Limb (tissue), 2 donors: ENCODE results near the gene CNTNAP2.
A peak's percentile ranks its signal among the peaks of the same experiment; 100 is the strongest.

Experiments used
- DNase-seq, 2 donors: peaks; one replicate each; pipeline ENCODE4 v3.0.0-alpha.2; 2016; ENCODE audit errors: extremely low spot score in 2 of 2

The CNTNAP2 gene

GRCh38 chr7:147809786-147810185, 1693.2 kb downstream of the CNTNAP2 start:
- DNase-seq = peak in 1 of 2 donors; percentile 8

DNA sequence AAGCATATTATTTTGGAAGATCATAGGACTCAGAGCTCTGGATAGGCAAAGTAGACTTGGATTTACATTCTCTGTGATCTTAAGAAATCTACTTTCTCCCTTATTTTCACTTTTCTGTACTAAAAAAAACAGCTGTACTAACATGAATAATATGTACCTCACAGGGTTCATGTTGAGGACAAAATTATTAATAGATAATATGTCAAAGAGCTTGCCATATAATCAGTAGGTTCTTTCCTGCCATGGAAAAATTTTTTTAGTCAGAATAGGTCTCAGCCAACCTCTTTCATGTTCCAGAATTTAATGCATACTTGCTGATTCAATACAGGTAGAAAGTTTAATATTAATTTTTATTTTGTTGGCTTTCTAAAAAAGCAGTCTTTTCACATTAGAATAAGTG, 1693.7 kb downstream of the CNTNAP2 start:
- DNase-seq = peak in 1 of 2 donors; percentile 26

GRCh38 chr7:147811923-147812322, 1695.3 kb downstream of the CNTNAP2 start:
- DNase-seq = no peak

DNA sequence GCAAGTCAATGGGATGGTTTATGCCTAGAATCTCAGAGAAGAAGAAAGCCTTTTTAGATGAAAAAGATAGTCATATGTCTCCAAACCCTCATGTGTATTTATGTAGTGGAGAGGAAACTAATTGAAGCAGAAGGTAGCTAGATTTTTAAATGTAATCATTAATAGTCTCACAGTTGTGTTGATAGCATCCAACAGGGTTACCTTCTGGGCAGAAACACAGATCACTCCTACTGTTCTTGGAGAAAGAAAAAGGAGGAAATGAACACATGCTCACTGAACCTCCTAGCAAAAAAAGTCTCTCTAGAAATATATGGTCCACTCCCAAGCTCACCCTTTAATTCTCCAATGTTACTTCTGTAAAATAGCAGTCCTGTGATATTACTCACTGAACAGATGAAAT, 1696.7 kb downstream of the CNTNAP2 start:
- no peak for DNase-seq

DNA sequence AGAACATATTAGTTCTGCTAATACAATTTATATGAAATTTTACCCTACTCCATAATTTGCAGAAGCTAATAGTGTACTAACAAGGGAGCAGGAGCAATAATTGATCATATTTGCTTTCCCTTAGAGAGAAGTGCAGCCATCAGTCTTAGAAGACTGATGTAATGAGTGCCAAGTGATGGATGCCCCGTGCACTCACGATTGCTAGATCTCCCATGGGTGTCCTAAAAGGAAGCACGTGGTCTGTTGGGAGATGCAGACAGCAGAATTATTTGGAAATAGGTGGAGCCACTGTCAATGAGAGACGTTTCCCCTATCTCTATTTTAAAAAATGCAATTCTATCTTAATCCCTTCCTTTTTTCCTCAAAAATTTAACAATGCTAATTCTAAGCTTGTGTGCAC, 1701.7 kb downstream of the CNTNAP2 start:
- DNase-seq = no peak

DNA sequence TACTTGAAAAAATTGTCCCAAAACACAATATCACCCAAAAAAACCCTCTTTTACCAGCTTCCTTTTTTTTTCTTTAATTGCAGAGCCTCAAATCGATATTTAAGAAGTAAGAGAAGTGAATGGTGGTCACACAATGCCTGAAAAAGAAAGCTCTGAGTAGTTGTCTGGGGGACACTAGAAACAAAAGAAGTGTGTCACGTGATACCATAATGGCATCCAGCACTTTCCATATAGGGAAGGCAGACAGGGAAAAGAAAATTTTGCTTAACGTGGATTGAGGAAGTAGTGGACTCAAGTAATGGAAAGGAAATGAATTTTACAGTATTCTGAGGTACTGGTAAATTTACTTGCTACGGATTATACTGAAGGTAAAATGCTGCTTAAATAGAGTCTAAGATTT, 1708.1 kb downstream of the CNTNAP2 start:
- DNase-seq = no peak

- no peak for DNase-seq
Measured at GRCh38 chr7:147829016-147829415, 1712.4 kb downstream of the CNTNAP2 start.

DNA sequence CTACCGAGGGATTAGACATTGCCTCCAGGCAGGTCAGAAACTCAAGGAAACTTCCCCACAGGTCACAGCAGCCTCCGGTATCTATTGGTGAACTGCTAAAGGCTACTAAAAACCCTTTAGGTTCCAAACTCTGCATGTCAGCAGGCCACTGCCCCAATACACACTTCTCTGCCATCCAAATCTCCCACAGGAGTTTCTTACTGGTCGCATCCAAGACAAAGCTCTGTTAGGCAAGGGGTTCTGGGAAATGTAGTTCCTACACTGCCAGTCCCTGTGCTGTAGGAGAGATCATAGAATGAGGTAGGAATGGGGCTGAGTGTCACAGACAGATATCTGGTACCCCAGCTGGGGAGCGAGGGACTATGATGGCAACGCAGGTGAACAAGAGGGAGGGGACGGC, 1717.0 kb downstream of the CNTNAP2 start:
- DNase-seq = no peak

DNA sequence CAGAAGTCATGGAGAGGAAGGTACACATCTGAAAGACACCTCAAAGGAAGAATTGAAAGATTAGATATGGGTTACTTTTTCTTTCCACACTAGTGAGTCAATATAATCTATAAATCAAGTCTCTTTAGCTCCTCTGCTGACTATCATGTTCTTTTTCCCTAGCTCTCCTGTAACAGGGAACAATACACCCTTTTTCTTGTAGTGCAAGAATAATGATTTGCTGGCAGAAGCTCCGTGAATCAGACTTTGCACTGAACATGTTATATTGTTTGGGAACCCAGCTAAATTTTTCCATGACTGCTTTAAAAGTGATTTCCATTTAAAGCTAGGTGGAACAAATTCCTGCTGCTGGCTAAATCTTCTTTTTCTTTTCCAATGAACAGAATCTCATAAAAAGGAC, 1717.4 kb downstream of the CNTNAP2 start:
- no peak for DNase-seq

- DNase-seq = no peak
Measured at GRCh38 chr7:147852833-147853232, 1736.2 kb downstream of the CNTNAP2 start.

GRCh38 chr7:147857152-147858140, 1740.8 kb downstream of the CNTNAP2 start:
- DNase-seq = no peak

DNA sequence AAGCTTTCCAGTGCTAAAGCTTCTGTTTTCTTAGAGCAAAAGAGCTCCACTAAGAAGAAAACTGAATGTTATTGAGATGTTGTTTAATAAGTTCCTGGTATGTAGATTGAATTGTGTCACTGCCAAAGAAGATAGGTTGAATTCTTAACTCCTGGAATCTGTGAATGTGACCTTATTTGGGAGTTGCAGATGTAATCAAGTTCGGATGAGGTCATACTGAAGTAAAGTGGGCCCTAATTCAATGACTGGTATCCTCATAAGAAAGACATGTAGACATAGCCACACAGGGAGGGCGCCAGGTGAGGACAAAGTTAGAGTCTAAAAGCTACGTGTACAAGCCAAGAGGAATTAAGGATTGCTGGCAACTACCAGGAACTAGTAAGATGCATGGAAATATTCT, 1741.8 kb downstream of the CNTNAP2 start:
- DNase-seq = no peak

DNA sequence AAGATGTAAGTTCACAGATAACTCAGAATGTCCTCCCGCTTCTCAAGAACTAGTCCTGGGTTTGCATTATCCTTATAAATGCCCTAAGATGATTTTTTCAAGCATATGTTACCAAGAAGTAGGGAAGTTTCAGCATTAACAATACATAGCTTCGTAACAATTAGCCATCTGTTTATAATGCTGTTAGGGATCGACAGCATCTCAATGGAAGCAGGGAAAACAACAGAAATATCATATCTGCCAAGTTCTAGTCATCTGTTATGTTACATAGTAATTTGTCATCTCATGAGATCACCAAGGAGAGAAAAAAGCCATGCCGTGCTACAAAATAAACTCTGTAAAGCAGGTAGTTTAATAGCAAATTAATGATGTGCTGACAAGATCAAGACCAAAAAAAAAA, 1742.4 kb downstream of the CNTNAP2 start:
- no peak for DNase-seq

DNA sequence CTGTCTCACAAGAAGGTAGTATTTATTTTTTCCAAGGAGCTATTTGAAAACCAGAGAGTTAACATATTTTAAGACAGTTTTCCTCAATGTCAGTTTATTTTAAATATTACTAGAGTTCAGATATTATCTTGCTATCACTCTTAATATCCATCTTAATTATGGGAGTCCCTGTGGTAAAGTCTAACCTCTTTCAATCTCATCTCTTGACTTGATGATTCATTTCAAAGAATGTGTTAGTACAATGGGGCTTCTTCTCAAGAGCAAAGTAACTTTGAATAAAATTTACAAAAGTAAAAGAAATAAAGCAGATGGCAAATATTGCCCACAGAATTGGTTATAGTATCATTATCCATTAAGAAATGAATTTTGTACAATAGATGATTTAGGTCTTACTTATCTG, 1742.9 kb downstream of the CNTNAP2 start:
- DNase-seq = no peak

DNA sequence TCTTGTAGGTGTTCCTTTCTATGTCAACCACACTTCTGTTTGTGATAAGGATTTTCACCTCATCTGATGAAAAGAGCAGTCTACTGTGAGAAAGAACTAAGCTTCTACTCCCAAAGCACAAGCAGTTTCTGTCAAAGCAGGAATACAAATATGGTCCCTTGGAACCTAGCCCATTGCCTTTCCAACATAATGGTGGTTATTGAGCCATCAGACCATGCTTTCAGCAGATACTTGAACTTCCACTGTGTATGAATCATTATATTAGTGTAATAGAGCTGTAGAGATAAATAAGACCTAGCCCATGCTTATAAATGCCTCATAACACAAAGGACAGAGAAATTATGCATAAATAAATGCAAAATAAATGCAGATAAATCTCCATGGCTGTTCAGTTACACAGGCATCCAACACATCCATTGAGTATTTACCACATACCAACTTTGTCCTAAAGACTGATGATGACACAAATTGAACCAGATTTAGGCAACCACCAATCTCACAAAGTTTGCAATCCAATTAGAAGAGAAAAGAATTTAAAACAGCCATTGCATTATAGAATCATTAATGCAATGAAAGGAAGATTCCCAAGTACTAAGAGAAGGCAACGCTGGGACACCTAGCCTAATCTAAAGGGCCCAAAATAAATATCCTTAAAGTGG, 1744.6 kb downstream of the CNTNAP2 start:
- DNase-seq = no peak

- no peak for DNase-seq
Measured at GRCh38 chr7:147861945-147862344, 1745.3 kb downstream of the CNTNAP2 start.

- no peak for DNase-seq
Measured at GRCh38 chr7:147869456-147869855, 1752.9 kb downstream of the CNTNAP2 start.

DNA sequence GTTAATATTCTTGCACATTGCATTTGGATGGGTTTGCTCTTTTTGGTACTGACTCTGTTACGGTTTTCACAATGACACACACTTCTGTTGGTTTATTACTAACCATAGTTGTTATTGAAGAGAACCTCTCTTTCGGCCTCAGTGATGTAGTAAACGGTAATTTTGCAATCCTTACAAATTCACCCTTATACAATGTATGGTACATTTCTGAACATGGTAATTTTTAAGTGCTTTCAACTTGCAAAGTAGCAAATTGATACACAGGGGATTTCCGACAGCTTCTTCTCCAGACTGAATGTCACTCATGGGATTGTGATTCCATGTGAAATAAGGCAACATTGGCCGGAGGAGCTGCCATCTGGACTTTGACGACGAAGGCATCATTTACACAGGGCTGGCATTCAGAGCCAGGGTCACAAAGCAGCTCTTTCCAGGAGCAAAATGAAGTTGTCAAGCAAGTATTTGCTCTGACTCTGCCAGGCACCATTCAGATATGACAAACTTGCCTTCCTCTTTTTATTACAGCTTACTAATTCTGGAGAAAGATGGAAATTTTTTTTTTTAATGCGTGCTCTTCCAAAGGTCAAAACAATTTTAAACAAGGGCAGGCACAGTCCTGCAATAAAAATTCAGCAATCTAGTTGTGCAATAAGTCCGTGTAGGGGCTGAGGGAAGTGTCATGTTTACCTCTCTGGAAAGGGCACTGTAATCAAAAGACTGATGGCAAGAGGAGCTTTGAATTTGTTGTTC, 1762.5 kb downstream of the CNTNAP2 start:
- DNase-seq = no peak

GRCh38 chr7:147885869-147886268, 1769.3 kb downstream of the CNTNAP2 start:
- DNase-seq = no peak

DNA sequence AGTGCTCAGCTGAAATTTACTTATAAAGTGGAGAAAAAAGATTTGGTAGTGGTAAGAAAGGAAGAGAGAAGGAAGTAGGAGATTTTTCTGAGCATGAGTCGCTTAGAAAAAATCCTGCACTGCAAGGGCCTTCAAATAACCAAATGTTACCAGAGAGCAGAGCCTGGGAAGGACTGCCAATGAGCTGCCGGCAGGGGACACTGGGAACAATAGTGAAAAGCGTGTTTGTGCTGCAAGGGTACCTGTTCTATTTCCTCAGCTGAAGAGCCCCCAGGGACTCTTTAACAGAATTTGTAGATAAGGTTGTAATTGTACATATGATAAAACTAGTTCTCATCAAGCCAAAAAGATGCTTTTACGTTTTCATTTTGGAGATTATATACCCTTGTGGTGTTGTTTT, 1777.7 kb downstream of the CNTNAP2 start:
- DNase-seq = no peak

DNA sequence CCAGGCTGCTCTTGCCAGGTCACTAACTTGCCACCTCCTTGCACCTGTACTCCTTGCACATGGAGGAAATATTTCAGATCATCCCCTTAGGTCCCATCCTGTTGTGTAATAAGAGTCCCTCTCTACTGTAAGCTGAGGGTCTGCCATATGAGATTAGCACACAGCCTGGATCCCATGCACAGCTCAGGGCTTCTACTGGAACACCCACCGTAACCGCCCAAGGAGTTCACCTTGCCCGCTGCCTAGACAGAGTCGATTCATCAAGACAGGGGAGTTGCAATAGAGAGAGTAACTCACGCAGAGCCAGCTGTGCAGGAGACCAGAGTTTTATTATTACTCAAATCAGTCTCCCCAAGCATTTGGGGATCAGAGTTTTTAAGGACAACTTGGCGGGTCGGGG, 1779.5 kb downstream of the CNTNAP2 start:
- no peak for DNase-seq
